MM.1S (cell line): ENCODE results near the gene VEPH1.
A peak's percentile ranks its signal among the peaks of the same experiment; 100 is the strongest.

Source experiments
- DNase-seq: peaks from one replicate; pipeline ENCODE4 v3.0.0-alpha.2; 2015
- H2AFZ ChIP-seq: fragments of 300-600 bp; sonication (generic); 2 replicates; pipeline ENCODE4 v1.6.0; 2016; ENCODE audit warnings: antibody characterized with exemption, low read length
- H3F3A ChIP-seq: fragments of 300-600 bp; sonication (generic); 2 replicates; pipeline ENCODE4 v1.6.1; 2016; ENCODE audit warnings: mild to moderate bottlenecking, antibody characterized with exemption, low read length, moderate library complexity, mixed read lengths; ENCODE audit not compliant: insufficient read depth
- H3K27ac ChIP-seq: fragments of 300-600 bp; sonication (generic); 2 replicates; pipeline ENCODE4 v1.5.1; 2016; ENCODE audit warnings: mild to moderate bottlenecking, low read length
- H3K27me3 ChIP-seq: fragments of 300-600 bp; sonication (generic); replicated peaks from 2 replicates; pipeline ENCODE4 v1.6.0; 2016; ENCODE audit warnings: low read length; ENCODE audit not compliant: insufficient read depth
- H3K36me3 ChIP-seq: fragments of 300-600 bp; sonication (generic); replicated peaks from 2 replicates; pipeline ENCODE4 v1.6.1; 2016; ENCODE audit warnings: mild to moderate bottlenecking, low read length, mixed read lengths; ENCODE audit not compliant: insufficient read depth
- H3K4me1 ChIP-seq: fragments of 300-600 bp; sonication (generic); 2 replicates; pipeline ENCODE4 v1.6.1; 2016; ENCODE audit warnings: low read length, mixed read lengths
- H3K4me2 ChIP-seq: fragments of 300-600 bp; sonication (generic); 2 replicates; pipeline ENCODE4 v1.6.0; 2016; ENCODE audit warnings: low read depth, low read length
- H3K4me3 ChIP-seq: fragments of 300-600 bp; sonication (generic); 2 replicates; pipeline ENCODE4 v1.5.1; 2016; ENCODE audit warnings: low read length, mixed read lengths
- H3K79me2 ChIP-seq: fragments of 300-600 bp; sonication (generic); 2 replicates; pipeline ENCODE4 v1.6.1; 2016; ENCODE audit warnings: mixed run types, low read length, mixed read lengths
- H3K9ac ChIP-seq: fragments of 300-600 bp; sonication (generic); 2 replicates; pipeline ENCODE4 v1.6.1; 2016; ENCODE audit warnings: low read length, mixed read lengths
- H3K9me2 ChIP-seq: fragments of 300-600 bp; sonication (generic); replicated peaks from 2 replicates; pipeline ENCODE4 v1.6.1; 2016; ENCODE audit warnings: mild to moderate bottlenecking, low read length, mixed read lengths; ENCODE audit not compliant: insufficient read depth
- H3K9me3 ChIP-seq: fragments of 300-600 bp; sonication (generic); replicated peaks from 2 replicates; pipeline ENCODE4 v1.6.1; 2016; ENCODE audit warnings: mild to moderate bottlenecking, low read length, mixed read lengths; ENCODE audit not compliant: insufficient read depth
- H4K20me1 ChIP-seq: fragments of 300-600 bp; sonication (generic); 2 replicates; pipeline ENCODE4 v1.6.1; 2016; ENCODE audit warnings: mild to moderate bottlenecking, low read length, moderate library complexity, mixed read lengths; ENCODE audit not compliant: insufficient read depth
- CTCF ChIP-seq: fragments of 300-600 bp; sonication (generic); IDR thresholded peaks from 2 replicates; pipeline ENCODE4 v1.5.1; 2016; ENCODE audit warnings: antibody characterized with exemption, low read length, mixed read lengths
- EZH2 ChIP-seq: fragments of 300-600 bp; sonication (generic); optimal IDR thresholded peaks from 2 replicates; pipeline ENCODE3; 2017; ENCODE audit warnings: low read depth, mild to moderate bottlenecking, antibody characterized with exemption, low read length, mixed read lengths
- EZH2phosphoT487 ChIP-seq: fragments of 300-600 bp; sonication (generic); IDR thresholded peaks from 2 replicates; pipeline ENCODE4 v1.6.1; 2018; ENCODE audit warnings: antibody characterized with exemption, low read length

Gene VEPH1

DNA sequence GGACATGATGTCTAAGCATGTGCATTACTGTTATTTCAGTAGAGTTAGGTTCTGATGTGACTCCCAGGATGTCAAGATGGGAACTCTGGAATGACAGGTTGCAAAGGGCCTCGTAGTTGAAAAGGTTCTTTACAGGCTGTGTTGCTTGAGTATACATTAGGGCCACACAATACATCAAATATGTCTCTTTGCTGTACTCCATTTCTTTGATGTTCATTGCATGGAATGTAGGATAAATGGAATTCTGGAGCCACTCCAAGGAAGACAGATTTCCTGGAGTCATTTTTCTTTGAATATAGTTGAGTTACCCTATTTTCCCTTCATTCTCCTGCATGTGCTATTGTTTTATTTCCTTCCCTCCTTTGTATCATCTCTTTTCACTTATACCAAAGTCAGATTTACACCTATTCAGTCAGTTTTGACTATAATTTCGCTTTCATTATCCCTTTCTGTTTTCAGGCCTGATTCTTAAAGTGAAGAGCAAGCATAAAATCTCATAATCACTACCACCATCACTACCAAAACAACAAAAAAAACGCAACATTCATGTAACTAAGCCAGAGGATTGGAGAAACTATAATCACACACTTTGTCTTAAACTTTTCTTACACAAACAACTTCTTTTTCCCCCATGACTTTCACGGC lies 127.8 kb downstream of the VEPH1 start:
- peak overlapping the region; percentile 19; the same call in 1 of the 2 replicates for H3K9ac ChIP-seq
- no peak for TF ChIP-seq CTCF
- H3K4me1 ChIP-seq = peaks cover 12% of the 10 kb centered on the region
- peak overlapping the region; percentile 50 for H3K4me2 ChIP-seq
- peak; percentile 77 for DNase-seq
- H3K27ac ChIP-seq = peak overlapping the region; percentile 17; the same call in 1 of the 2 replicates
- H3K9me2 ChIP-seq = no peaks in the 10 kb centered on the region
- peak overlapping the region; percentile 62 for H2AFZ ChIP-seq
- no peaks in the 10 kb centered on the region for H3K27me3 ChIP-seq
- no peaks in the 10 kb centered on the region for H3K79me2 ChIP-seq
- H3K9me3 ChIP-seq = no peaks in the 10 kb centered on the region
- H3F3A ChIP-seq = no peaks in the 10 kb centered on the region; the same call in 1 of the 2 replicates
- H4K20me1 ChIP-seq = no peaks in the 10 kb centered on the region
- no peaks in the 10 kb centered on the region for H3K36me3 ChIP-seq
- H3K4me3 ChIP-seq = peak overlapping the region; percentile 12; the same call in 1 of the 2 replicates

DNA sequence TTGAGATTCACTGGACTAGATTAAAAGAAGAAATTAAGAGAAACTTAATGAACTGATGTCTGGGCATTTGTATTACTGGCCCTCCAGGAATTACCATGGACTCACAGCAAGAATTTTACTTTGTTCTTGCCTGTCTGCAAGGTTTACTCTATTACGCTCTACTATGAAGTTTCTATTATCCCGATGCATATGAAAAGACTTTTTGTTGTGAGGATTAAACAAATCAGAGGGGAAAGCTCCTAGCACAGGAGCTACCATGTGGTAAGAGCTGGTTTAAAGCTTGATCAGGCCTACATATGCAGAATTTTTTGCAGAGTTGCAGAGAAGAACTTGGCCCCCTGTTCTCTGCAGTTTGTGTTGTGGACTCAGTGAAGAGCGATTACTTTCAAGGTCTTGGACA lies 128.3 kb downstream of the VEPH1 start:
- no peaks in the 10 kb centered on the region for H3K36me3 ChIP-seq
- H3K4me1 ChIP-seq = peaks cover 12% of the 10 kb centered on the region

DNA sequence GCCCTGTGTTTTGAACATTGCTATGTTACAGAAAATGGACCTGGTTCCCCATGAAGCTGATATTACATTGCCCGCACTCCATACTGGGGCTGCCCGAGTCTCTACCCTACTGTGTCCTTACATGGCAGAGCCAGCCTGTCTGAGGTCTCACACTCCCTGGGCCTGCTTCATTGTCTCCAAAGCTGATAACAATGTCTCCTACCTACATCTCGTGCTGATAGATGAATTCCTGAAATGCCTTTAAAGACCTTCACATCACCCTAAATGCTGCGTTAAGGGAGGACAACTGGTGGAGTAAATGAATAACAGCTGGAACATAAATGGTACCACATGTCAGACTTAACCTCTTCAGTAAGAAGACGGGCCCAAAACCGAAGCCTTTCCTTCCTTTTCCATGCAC lies 129.4 kb downstream of the VEPH1 start:
- Histone ChIP-seq H4K20me1 (no peaks in the 10 kb centered on the region), H3K4me3 (no peak overlapping the region), H3K27me3 (no peaks in the 10 kb centered on the region), H3K9me2 (no peaks in the 10 kb centered on the region), H3K36me3 (no peaks in the 10 kb centered on the region), H3K4me1 (peaks cover 12% of the 10 kb centered on the region), H3K9ac (no peak overlapping the region), H3K4me2 (no peak overlapping the region), H3K9me3 (no peaks in the 10 kb centered on the region), H3K79me2 (no peaks in the 10 kb centered on the region), H3K27ac (no peak overlapping the region), H2AFZ (no peak overlapping the region), H3F3A (no peaks in the 10 kb centered on the region; the same call in 1 of the 2 replicates)
- TF ChIP-seq EZH2 (no peak), EZH2phosphoT487 (no peak), CTCF (no peak)
- no peak for DNase-seq

More for the DNA sequence above, 128.3 kb downstream of the VEPH1 start:
- Histone ChIP-seq H3K9me3 (no peaks in the 10 kb centered on the region), H3K79me2 (no peaks in the 10 kb centered on the region), H3K27ac (no peak overlapping the region), H3K27me3 (no peaks in the 10 kb centered on the region), H3K9ac (no peak overlapping the region), H3K4me3 (no peak overlapping the region), H3K9me2 (no peaks in the 10 kb centered on the region), H4K20me1 (no peaks in the 10 kb centered on the region), H3F3A (no peaks in the 10 kb centered on the region; the same call in 1 of the 2 replicates), H3K4me2 (no peak overlapping the region), H2AFZ (0 out of 2 replicates have a peak overlapping the region, but pooled peaks have one; percentile 62)
- DNase-seq = no peak
- TF ChIP-seq EZH2 (no peak), CTCF (no peak), EZH2phosphoT487 (no peak)
